ENCODE measurements around the gene ITSN1.
"Not testable (repeated sequence)": the region's sequence is repeated elsewhere in the genome, so short reads cannot be mapped to it uniquely, and the experiment has no call there.

Gene ITSN1

DNA sequence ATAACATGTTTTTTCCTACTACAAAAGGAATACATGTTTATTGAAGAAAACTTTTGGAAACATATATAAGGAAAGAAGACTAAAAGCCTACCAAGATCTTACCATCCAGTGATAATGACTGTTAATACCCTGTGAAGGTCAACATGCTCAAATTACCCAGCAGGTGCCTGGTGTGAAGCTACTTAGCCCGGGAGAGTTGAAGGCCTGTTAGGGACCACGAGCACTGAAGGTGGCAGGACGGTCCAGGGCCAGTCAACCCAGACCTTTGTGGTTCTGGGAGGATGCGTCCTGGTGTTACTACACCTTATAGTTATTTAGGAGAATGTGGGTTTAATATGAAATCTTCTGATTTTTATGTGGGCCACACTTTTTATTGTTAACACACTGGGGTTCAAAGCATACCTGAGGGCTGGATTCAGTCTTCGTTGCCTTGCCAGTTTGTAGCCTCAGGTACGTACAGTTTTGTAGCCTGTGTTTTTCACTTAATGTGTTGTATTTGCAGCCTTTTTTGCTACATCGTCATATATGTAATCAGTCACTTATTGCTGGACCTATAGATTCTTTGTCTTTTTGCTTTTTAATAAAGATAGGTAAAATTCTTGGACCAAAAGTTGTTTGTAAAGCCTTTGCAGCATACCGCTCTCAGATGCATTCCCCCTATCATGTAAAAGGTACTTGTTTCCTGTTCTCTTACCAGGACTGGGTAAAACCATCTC is 9.8 kb downstream of the ITSN1 start:
- DNase-seq: no peak

DNA sequence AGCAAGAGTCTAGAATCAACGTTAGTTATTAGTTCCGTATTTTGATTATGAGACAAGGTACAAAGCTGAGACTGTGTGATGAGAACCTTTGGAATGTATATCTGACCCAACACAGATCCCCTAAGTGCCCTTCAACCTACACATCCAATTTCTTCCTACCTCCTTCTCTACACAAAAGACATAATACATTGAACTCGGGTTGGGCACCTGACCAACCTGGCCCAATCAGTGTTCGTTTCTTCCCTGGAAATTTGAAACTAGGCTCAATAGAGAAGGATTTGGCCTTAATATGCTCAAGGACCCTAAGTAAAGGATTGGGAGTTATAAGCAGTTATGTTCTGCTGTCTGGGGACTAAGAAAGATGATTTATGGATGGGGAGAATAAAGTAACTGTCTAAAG is 12.1 kb downstream of the ITSN1 start:
- DNase-seq: no peak

DNA sequence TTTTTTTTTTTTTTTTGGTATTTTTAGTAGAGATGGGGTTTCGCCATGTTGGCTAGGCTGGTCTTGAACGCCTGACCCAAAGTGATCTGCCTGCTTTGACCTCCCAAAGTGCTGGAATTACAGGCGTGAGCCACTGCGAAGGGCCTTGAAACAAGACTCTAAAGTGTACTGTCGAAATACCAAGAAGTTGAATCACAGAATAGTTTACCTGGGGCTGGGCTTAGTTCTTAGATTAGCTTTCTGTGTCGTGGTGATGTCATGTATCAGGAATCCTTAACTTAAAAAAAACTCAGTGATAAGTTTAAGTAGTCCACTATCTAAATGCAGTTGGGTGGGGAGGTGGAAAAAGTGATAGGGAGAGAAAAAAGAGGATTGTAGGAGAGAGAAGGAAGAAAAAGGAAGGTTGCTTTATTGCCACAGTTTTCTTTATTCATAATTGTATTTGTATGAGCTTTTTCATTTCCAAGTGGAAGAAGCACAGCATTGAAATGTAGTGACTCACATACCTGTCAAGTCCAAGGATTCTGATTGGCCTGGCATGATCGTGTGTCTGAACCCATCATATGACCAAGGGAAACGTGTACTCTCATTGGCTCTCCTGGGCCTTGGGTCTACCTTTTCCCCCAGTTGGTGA is 13.4 kb downstream of the ITSN1 start:
- no peak for DNase-seq

DNA sequence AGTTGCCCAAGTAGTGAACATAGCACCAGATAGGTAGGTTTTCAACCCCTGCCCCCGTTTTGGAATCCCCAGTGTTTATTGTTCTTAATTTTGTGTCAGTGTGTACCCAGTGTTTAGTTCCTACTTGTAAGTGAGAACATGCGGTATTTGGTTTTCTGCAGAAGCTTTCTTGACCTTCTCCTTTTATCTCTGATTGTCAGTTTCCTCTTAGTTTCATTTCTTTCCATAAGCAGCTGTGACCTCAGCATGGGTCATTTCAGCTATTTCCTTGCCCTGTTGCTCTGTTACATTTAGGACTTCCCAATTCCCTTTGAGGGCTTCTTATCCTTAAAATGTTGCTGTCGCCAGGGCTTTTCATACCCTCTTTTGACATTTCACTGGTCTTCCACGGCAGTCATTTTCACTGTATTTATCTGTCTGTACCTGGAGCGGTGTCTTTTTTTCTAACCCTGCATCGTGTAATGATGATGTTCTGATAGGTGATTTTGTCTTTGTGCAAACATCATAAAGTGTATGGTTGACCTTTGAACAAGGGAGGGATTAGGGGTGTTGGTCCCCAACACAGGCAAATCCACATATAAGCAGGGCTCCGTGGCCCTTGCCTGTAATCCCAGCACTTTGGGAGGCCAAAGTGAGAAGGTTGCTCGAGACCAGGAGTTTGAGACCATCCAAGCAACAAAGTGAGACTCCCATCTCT is 15.0 kb downstream of the ITSN1 start:
- DNase-seq: no peak

DNA sequence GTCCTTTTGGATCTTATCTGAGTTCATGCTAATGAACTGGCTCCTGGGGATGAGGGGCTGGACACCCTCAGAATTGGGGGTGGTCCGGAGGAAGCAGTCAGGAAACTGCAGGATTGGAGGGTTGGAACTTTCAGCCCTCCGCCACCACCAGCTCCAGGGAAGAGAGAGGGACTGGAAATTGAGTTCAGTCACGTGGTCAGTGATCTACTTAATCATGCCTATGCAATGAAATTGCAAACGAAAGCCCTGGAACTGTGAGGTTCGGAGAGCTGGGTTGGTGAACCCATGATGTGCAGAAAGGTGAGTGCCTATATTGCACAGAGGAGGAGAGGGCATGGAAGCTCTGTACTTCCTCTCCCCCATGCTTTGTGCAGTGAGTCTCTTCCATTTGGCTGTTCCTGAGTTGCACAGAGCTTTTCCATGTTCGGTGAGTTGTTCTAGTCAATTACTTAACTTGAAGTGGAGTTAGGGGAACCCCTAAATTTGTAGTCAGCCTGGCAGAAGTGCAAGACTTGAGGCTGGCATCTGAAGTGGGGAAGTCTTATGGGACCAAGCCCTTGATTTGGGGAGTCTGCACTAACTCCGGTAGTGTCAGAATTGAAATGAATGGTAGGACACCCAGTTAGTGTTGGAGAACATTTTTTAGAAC is 16.7 kb downstream of the ITSN1 start:
- DNase-seq: no peak

DNA sequence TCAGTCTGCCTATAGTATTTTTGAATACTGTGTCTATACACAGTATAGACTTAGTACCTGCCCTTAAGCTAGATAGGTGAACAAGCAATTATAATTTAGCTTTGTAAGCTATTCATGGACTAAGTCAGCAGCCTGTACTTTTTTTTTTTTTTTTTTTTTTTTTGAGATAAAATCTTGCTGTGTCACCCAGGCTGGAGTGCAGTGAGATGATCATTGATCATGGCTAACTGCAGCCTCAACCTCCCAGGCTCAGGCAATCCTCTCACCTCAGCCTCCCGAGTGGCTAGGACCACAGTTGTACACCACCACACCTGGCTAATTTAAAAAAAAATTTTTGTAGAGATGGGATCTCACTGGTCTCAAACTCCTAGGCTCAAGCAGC is 17.3 kb downstream of the ITSN1 start:
- DNase-seq: no peak

DNA sequence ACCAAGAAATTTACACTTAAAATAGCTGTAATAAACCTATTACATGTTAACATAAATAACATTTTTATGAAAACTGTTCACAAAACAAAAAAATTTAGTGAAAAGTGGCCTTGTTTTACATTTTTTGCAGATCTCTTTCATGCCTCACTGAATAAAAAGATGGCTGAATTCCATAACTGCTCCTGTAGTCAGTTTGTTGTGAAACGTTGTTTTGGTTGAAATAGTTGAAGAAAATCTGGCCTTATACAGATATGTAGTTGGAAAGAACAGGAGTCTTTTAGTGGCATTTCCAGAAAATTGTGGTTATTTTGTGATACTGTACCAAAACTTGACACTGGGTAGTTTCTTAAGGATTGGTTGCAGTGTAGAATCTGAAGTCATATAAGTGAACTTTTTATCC is 18.1 kb downstream of the ITSN1 start:
- DNase-seq: no peak

DNA sequence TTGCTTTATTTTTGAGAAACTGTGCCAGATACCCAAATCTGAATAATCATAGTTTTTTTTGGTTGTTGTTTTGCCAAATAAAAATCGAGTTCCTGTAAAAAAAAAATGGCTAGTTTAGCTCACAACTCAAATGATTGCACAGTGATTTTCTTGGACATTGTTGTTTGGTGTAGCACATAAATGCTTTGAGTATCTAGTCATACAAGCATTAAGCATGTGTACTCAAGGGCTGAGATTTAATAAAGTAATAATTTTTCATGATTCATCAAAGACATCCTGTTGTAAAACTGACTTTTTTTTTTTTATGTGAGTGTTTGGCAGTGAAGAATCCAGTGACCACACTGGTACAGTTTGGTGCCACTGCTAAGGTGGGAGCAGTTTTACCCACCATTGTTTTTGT is 18.8 kb downstream of the ITSN1 start:
- no peak for DNase-seq

DNA sequence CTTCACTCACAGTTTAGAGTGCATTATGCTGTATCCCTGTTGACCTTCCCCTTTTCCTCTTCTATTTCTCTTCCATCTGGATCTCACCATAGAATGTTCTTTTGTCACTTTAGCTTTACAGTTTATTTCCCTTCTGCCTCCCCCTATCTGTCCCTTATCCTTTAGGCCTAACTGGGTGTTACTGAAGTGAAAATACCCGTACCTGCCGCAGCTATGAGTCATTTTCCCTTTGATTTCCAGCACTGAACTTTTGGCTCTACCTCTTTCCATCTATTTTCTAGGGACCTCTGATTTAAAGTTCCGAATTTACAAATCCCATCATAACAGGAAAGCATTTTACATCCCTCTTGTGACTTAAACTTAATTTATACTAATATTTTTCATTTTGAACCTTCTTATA is 19.7 kb downstream of the ITSN1 start:
- DNase-seq: no peak

DNA sequence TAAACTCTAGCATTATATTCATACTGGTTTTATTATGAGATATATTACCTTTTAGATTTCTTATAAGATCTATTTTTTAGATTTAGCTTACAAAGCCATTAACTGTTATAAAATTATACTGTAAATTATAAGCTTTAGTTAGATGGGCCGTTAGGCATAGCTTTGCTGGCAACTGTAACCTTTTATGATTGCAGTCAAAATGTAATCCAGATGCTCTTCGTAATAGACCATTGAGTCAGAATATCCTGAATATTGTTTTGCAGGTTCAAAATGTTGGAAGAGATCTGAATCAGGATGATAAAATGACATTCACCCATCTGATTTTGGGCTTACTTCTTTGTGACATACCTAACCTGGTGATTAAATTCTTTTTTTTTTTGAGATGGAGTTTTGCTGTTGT is 20.9 kb downstream of the ITSN1 start:
- no peak for DNase-seq

DNA sequence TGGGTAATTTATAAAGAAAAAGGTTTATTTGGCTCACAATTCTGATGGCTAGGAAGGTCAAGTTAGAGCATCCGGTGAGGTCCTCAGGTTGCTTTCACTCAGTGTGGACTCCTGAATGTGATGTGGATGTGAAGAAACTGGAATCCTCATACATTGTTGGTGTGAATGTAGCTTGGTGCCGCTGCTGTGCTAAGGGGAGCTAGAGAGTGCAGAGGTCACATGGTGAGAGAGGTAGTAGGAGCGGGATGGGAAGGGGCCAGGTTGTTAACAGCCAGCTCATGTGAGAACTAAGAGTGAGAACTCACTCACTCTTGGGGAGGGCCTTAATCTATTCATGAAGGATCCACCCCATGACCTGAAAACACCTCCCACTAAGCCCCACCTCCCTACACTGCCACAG is 21.8 kb downstream of the ITSN1 start:
- no peak for DNase-seq

DNA sequence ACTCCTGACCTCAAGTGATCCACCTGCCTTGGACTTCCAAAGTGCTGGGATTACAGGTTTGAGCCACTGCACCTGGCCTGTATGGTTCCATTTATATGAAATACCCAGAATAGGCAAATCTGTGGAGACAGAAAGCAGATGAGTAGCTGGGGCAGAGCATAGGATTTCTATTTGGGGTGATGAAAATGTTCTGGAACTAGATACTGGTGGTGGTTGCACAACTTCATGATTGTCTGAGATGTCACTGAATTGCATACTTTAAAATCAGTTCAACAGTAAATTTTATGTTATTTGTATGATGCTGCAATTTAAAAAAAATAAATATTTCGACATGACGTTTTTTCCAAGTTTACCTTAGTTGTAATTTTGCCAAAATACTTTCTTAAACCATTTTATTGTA is 23.9 kb downstream of the ITSN1 start:
- DNase-seq: no peak

DNA sequence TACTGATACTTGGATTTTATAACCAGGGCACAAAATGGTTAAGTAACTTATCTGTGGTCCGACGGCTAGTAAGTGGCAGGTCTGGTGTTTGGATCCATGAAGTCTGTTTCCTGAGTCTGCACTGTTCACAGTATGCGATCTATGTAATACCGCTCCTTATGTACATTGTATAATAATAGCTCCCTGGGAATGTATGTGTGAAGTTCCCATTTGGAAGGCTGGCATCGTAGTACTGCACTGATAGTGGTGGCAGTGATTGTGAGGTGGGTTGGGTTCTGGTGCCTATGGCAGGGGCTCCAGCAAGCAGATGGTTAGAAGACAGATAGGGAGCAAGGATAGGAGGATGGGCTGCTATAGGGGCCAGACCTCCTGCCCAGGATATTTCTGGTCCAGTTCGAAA is 25.3 kb downstream of the ITSN1 start:
- no peak for DNase-seq

DNA sequence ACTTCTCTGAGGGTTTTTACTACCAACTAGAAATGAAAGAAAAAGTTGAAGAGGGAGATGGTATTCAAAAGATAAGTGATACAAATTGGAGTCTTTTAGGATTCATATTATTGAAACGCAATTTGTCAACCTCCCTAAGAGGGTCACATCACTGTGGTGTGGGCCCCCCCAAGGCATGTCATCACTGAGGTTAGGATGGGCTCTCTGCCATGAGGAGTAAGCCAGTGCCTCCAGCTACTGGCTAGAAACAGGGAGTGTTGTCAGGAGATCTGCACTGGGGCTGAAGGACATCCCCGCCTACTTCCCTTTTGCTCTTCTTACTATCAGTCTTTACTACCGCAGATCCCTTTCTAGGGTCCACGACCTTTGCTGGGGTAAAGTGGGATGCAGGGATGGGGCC is 25.9 kb downstream of the ITSN1 start:
- DNase-seq: no peak

DNA sequence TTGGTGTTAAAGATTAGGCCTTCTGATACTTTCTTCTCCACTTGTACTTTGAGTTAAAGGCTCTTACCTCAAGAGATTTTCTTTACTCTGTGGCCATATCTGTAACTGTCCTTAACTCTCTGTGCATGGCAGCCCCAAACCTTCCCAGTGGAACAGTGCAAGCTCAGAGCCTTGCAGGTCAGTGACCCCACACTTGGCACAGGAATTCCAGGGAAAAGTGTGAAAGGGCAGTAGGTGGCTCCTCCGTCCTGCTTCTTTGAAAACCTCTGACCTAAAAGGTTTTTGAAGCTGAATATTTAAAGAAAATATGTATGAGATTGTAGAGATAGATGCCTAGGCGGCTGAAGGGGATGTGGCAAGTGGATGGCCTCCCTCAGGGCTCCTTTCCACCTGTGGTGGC is 26.3 kb downstream of the ITSN1 start:
- no peak for DNase-seq

DNA sequence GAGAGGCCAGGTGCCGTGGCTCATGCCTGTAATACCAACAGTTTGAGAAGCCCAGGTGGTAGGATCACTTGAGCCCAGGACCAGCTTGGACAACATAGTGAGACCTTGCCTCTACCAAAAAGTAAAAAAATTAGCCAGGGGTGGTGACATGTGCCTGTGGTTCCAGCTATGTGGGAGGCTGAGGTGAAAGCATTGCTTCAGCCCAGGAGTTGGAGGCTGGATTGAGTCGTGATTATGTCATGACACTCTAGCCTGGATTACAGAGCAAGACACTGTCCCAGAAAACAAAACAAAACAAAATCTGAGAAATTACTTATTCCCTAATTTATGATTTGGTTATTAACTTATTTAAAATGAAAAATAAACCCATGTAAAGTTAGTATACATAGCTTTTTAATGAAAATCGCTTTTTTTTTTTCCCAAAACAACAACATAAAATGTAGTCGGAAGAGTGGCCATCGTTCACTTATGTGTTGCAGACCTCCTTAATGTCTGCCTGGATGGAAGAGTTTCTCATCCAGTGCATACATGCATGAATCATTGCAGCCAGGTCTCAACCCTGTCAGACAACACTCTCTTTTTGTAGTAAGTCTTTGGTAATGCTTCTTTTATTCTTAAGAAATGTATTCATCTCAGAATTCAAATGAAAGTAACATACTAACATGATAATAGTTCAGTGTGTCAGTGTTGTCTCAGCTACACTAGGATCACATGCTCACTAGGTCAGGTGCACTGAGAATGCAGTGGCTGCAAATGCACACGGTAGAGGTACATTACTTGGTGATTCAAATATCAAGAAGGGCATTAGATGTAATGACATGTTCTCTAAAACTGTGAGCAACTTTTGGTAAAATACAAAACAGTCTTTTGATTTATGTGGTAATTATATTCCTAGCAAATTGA is 28.0 kb downstream of the ITSN1 start:
- no peak for DNase-seq

DNA sequence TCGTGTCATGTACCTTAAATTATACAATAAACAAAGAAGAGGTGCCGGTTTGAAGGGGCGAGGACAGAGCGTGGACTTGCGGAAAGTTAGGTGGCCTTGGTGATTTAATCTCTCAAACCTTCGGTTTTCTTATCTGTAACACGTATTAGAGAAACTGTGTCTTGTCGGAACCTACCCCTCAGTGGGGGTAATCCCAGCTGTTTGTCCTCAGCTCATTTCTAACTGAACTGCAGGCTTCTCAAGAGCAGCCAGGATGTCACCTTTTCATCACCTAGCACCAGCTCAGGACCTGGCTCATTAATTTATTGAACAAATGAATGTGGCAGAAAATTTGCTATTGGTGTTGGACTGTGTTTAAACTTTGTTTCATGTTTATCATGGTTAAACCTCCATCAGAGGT is 31.2 kb downstream of the ITSN1 start:
- DNase-seq: no peak

DNA sequence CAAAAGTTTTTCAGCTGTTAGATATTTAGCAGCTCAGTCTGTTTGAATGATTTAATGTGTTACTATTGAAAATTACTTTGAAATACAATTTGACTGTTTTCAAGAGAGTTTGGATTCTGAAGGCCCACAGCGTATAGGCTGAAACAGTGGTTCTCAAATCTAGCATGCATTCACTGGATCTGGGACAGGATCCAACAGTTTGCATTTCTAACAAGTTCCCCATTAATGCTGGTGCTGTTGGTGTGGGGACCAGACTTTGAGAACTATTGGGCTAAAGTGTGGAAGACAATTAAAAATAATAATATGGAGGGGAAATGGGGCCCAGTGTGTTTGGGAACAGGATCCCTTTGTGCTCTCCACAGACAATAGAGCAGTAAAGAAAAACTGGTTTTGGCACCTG is 31.9 kb downstream of the ITSN1 start:
- no peak for DNase-seq

DNA sequence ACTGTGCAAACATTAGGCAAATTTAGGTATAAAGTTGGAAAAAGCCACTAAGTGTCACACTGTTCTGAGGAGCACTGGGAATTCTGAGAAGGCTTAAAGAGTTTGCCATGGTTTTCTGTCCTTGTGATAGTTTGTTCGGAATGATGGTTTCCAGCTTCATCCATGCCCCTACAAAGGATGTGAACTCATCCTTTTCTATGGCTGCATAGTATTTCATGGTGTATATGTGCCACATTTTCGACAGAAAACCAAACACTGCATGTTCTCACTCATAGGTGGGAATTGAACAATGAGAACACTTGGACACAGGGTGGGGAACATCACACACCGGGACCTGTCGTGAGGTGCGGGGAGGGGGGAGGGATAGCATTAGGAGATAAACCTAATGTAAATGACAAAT is 34.4 kb downstream of the ITSN1 start:
- DNase-seq: not testable (repeated sequence)

DNA sequence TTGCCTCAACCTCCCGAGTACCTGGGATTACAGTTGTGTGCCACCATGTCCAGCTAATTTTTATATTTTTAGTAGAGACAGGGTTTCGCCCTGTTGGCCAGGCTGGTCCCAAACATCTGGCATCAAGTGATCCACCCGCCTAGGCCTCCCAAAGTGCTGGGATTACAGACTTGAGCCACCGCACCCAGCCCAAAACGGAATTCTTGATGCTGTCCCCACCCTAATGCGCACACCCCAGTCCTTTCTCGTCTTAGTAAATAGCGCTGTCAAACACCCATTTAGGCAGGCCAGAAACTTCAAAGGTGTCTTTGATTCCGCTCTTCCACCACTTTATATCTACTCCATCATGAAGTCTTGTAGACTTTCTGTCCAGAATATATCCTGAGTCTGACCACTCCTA is 35.1 kb downstream of the ITSN1 start:
- no peak for DNase-seq

DNA sequence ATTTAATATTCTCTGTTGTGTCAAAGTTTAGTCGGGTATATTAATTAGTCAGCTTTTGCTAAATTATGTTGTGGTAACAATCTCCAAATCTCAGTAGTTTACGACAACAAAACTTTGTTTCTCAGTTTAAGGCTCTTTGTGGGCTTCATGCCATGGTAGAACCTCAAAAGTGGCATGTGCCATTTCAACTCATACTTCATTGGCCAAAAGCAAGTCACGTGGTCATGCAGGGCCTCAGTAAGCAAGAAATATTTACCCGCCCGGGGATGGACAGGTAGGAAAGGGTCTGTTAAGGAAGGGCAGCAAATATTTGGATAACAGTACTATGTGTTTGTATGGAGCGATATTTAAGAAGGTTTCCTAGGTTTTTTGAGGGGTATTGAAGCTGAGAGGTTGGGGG is 38.6 kb downstream of the ITSN1 start:
- DNase-seq: no peak

DNA sequence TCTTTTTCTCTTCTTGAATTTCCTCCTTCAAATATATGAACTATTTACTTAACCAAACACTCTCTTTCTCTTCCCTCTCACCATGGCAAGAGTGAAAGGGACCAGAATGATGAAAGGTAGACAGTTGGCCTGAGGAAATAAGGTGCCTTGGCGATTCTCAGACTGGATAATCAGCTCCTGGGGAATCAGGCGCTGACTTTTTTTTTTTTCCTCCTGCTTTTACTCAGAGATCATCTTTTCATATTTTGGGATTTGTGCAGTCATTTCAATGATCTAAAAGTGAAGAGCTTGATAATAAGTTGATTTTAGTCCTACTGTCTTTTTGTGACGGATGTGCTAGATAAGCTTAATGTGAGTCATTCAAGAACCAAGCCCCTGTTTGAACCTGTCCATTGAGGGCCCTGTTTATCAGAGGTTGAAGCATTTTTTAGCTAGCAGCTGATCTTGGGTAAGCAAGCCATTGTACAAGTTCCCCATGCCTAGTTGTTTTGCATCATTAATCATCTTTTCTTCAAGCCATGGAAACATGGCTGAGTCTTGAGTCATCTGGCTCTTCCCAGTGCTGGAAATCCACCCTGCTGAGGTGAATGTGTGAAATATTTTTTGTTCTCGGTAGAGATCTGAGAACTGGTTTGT is 40.8 kb downstream of the ITSN1 start:
- DNase-seq: no peak
